Kidney (tissue), 14 donors: ENCODE data around the gene RBMS1. TPM values are rescaled to one million over a fixed set of nuclear protein-coding genes. Genes with fewer than 3 reads are reported as not detected.

ENCODE experiments used
- DNase-seq, 5 donors: peaks; one replicate each; pipeline ENCODE4 v3.0.0-alpha.2; 2013 to 2020
- FAIRE-seq: peaks from 2 replicates; lab custom pipeline; 2012; peaks lifted over from hg19 to GRCh38; lab: Jason Lieb, UNC
- H3K27ac ChIP-seq, 2 donors: one replicate each; pipeline ENCODE4 v1.7.0; 2013; ENCODE audit warnings: low read depth in 2 of 2, low read length in 2 of 2, inconsistent platforms in 1 of 2
- H3K27me3 ChIP-seq: one replicate; pipeline ENCODE4 v1.7.1; 2013; ENCODE audit warnings: low read length, inconsistent platforms; ENCODE audit not compliant: control insufficient read depth, insufficient read depth
- H3K36me3 ChIP-seq, 3 donors: one replicate each; pipeline versions ENCODE4 v1.7.0 to v1.7.1; 2013; ENCODE audit warnings: low read length in 3 of 3, control low read depth in 1 of 3, inconsistent platforms in 1 of 3; ENCODE audit not compliant: insufficient read depth in 3 of 3, control insufficient read depth in 2 of 3
- H3K4me1 ChIP-seq, 3 donors: one replicate each; pipeline versions ENCODE4 v1.7.0 to v1.7.1; 2013; ENCODE audit warnings: low read length in 3 of 3, inconsistent platforms in 1 of 3, low read depth in 1 of 3; ENCODE audit not compliant: control insufficient read depth in 2 of 3, insufficient read depth in 2 of 3
- H3K4me3 ChIP-seq, 3 donors: one replicate each; pipeline versions ENCODE4 v1.7.0 to v1.8.1; 2013; ENCODE audit warnings: low read length in 3 of 3, control low read depth in 1 of 3, inconsistent platforms in 1 of 3
- H3K9ac ChIP-seq, 3 donors: one replicate each; pipeline versions ENCODE4 v1.7.0 to v1.7.1; 2013; ENCODE audit warnings: low read length in 3 of 3, control low read depth in 1 of 3, inconsistent platforms in 1 of 3
- H3K9me3 ChIP-seq, 3 donors: one replicate each; pipeline versions ENCODE4 v1.7.0 to v1.7.1; 2013; ENCODE audit warnings: low read length in 3 of 3, control low read depth in 1 of 3, inconsistent platforms in 1 of 3; ENCODE audit not compliant: control insufficient read depth in 2 of 3, insufficient read depth in 1 of 3
- CTCF ChIP-seq: IDR thresholded peaks from 3 replicates; pipeline ENCODE4 v1.5.1; 2012; ENCODE audit warnings: mild to moderate bottlenecking, moderate library complexity, borderline replicate concordance; ENCODE audit not compliant: insufficient read depth; ENCODE audit errors: extremely low read depth
- intact Hi-C: fragments of 100-400 bp; cut with DNase I; formaldehyde crosslinking; loops from one replicate; pipeline ENCODE4 v1.11.1; 2022
- polyA plus RNA-seq: library from polyadenylated mRNA; stranded (reverse); fragments of 350-450 nt; fragmentation: Illumina TruSeq; extraction: RNeasy Lipid Tissue Mini Kit (QIAGEN cat#74804); gene quantifications from one replicate; pipeline ENCODE4 v1.2.3, GENCODE V29; 2014; ENCODE audit warnings: low read depth, low replicate concordance; ENCODE audit not compliant: insufficient read depth
- total RNA-seq: library from RNA; stranded (reverse); fragmentation: NEBNext Ultra II Directional; extraction: Animal tissue kit (Norgen Biotek cat#: 25700); gene quantifications from one replicate; pipeline ENCODE4 v1.2.1, GENCODE V29; 2021
- donor health status: control.
- donor health status: control.
- donor health status: control.
- donor health status: control.
- donor health status: control.
- donor health status: DM: yes; HTN: yes; CAD: no.
- donor health status: Normal renal cell carcinoma (clear cell type).

Gene RBMS1
- total and polyA plus RNA-seq, 2 donors from 2014 or later, result 25.6 to 94.8 TPM

DNA sequence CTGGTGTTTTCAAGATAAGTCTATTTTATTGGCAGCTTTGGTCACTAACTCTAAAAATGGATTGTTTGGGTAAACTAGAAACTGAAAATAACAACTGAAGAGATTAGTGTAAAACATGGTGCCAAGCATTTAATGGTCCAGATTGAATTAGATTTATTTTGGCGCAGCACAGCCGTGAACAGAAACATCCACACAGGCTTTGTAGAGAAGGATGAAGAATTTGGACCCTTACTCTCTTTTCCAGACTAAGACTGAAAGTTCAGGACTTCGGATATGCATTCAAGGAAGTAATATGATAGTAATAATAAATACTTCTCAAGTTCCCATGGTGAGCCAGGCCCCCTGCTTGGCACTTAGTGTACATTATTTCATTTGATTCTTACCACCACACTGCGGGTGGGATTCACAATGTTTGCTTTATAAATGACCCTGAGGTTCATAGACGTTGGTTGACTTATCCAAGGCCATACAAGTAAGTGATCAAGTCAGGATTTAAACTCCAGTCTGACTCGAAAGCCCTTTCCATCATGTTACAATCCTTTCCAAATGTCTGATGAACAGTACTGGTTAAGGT lies 239.3 kb downstream of the RBMS1 start:
- no peak for FAIRE-seq

DNA sequence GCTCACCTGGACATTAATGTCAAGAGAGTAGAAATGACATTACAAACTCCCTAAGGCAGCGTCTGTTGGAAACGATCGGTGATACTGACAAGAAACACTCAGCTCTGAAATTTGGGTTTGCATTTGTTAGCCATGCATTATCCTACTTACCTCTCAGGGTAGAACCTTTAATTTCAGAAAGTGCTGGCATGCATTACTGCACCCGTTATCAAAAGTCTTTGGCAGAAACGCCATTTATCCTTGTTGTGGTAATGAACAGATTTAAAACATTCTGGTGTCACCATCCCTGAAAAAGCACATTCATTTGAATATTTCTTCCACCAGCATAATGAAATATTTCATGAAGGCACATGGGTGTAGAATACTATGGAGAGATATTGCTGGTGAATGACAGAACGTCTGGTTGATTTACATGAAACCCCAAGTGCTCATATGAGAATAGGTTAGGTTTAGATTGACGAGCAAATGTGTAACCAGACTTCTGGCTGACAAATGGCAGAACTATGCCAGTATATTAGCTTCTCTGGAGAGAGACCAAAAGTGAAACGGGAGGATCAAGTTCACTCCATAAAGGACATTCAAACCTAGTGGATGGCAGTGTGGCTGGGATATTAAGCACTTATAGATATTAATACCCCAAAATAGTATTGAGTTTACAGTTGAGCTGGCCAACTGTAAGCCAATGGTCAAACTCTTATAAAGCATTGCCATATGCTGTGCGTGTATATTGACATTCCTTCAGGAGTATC lies 240.0 kb downstream of the RBMS1 start:
- intact Hi-C loops, result no loop called here
- Histone ChIP-seq H3K27me3 (no peaks in the 10 kb centered on the region), H3K27ac (peak overlapping the region; percentile 14 to 47), H3K9ac (no peak overlapping the region), H3K4me3 (peak overlapping the region in 2 of 3 donors; percentile 32 to 53), H3K36me3 (no peaks in the 10 kb centered on the region), H3K4me1 (peaks cover 8 to 25% (median 10%) of the 10 kb centered on the region in 3 donors), H3K9me3 (no peaks in the 10 kb centered on the region)
- TF ChIP-seq CTCF, result no peak
- no peak for DNase-seq
- FAIRE-seq, result peak; percentile 49

More for the DNA sequence above, 239.3 kb downstream of the RBMS1 start:
- intact Hi-C loops, result no loop called here
- no peak for TF ChIP-seq CTCF
- no peak for DNase-seq
- H3K4me3 ChIP-seq, result peak overlapping the region in 1 of 3 donors; percentile 53
- peaks cover 8 to 25% (median 10%) of the 10 kb centered on the region in 3 donors for H3K4me1 ChIP-seq
- no peak overlapping the region for H3K9ac ChIP-seq
- H3K27me3 ChIP-seq, result no peaks in the 10 kb centered on the region
- H3K9me3 ChIP-seq, result no peaks in the 10 kb centered on the region
- peak overlapping the region in 1 of 2 donors; percentile 47 for H3K27ac ChIP-seq
- no peaks in the 10 kb centered on the region for H3K36me3 ChIP-seq

DNA sequence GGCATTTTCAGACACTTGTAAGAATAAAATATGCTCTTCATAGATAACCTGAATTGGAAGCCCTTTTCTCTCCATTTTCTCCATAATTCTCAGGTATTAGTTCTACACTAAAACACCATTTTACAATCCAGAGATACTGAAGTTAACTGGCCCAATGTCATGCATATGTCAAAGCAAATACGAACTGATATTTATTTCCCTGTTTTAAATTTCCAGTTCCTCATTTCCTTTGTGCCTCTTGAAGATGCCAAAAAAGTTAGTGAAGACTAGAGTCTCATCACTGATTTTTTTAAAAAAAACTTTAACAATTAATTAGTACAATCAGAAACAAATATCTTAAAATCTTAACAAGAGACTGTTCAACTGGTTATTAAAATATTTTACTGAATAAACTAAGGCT lies 240.7 kb downstream of the RBMS1 start:
- Histone ChIP-seq H3K9ac (no peak overlapping the region), H3K36me3 (no peaks in the 10 kb centered on the region), H3K4me3 (no peak overlapping the region), H3K9me3 (no peaks in the 10 kb centered on the region), H3K27me3 (no peaks in the 10 kb centered on the region), H3K4me1 (peaks cover 8 to 25% (median 10%) of the 10 kb centered on the region in 3 donors), H3K27ac (no peak overlapping the region)
- TF ChIP-seq CTCF, result no peak
- DNase-seq (no peak), FAIRE-seq (no peak)
- intact Hi-C loops, result no loop called here
